HG03103 (cell line): ENCODE results near the gene TERT.
"Not testable (repeated sequence)": the region's sequence is repeated elsewhere in the genome, so short reads cannot be mapped to it uniquely, and the experiment has no call there.

Experiments used
- ATAC-seq: cut with Tn5 transposase; IDR thresholded peaks from one replicate; pipeline ENCODE4 v1.9.1; 2021; ENCODE audit warnings: low read depth; ENCODE audit not compliant: unreplicated experiment

The TERT gene

GRCh38 chr5:1294835-1295649 is at the start of gene TERT:
Gene TERT, minus strand, starts transcription at chr5:1295068. Its CDS starts 79 bp downstream, at chr5:1294989.
- ATAC-seq, result no peak

GRCh38 chr5:1343931-1344901 is 49.3 kb upstream of the TERT start:
- ATAC-seq, result no peak

GRCh38 chr5:1343315-1343751 is 48.5 kb upstream of the TERT start:
- ATAC-seq, result no peak

GRCh38 chr5:1342711-1343110 is 47.8 kb upstream of the TERT start:
- not testable (repeated sequence) for ATAC-seq

GRCh38 chr5:1342268-1342667 is 47.4 kb upstream of the TERT start:
- ATAC-seq, result no peak

DNA sequence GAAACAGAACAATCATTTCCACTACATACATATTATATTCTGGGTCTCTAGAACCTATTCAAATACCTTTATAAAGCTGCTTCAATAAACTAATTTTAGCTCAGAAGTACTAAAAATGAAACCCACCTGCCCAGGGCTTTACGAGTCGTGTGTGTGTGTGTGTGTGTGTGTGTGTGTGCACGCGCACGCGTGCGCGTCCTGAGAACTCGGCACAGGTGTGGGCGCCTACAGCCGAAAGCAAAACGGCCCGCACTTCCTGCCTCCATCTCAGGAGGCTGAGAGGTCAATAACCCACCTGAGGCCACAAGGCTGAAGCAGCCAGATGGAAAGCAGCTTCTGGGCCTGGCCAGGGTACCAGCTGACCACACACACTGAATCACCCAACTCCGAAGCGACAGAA is 47.0 kb upstream of the TERT start:
- no peak for ATAC-seq

- ATAC-seq, result not testable (repeated sequence)
Measured at GRCh38 chr5:1339818-1340210, 44.9 kb upstream of the TERT start.

DNA sequence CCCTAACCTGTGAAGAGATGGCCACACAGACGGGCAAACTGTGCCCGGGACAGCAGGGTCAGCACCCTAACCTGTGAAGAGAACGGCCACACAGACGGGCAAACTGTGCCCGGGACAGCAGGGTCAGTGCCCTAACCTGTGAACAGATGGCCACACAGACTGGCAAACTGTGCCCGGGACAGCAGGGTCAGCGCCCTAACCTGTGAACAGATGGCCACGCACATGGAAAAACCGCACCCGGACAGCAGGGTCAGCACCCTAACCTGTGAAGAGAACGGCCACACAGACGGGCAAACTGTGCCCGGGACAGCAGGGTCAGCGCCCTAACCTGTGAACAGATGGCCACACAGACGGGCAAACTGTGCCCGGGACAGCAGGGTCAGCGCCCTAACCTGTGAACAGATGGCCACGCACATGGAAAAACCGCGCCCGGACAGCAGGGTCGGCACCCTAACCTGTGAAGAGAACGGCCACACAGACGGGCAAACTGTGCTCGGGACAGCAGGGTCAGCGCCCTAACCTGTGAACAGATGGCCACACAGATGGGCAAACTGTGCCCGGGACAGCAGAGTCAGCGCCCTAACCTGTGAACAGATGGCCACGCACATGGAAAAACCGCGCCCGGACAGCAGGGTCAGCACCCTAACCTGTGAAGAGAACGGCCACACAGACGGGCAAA is 44.4 kb upstream of the TERT start:
- not testable (repeated sequence) for ATAC-seq

GRCh38 chr5:1338506-1339070 is 43.7 kb upstream of the TERT start:
- ATAC-seq, result no peak

DNA sequence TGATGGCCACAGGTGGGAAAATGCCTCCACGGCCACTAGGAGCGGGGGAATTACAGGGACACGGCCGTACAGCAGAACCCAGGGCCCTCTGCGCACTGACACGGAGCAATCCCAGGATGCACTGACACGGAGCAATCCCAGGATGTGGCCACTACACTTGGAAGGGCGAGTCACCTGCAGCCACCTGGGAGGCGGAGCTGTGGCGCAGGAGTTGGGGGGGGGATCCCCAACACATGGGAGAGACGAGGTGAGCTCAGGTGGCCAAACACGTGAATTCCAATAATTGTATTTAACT is 43.3 kb upstream of the TERT start:
- no peak for ATAC-seq

GRCh38 chr5:1337489-1338195 is 42.8 kb upstream of the TERT start:
- ATAC-seq, result no peak

DNA sequence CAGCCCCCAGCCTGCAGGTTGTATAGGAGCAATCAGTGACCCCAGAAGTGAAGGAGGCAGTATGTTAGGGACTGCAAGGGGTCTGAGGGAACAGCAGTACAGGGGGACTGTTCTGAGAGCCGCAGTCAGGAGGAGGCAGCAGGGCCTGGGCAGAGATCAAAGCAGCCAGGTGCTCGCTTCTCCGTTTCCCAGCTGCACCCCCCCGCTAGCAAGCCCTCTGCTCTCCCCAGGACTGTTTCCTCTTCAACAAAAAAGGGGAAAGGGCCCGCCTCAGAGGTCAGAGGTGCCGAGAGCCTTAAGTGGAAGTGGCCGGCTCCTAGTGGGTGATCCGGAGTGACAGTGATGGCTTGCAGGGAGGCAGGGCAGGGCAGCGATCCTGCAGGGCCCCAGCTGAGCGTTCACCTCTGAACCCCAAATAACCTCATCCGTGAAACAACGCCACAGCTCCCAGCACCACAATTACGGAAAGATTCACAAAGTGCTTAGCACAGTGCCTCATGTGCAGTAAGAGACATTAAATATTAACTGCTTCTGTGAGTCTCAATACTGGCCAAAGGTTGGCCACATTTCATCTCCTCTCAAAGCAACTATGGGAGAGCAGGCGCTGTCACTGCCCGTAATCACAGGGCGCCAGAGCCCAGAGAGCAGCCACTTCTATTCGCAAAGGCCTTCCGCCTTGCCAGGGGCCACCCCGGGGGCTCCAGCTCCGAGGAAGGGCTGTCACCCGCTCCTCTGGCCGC is 42.1 kb upstream of the TERT start:
- ATAC-seq, result no peak

DNA sequence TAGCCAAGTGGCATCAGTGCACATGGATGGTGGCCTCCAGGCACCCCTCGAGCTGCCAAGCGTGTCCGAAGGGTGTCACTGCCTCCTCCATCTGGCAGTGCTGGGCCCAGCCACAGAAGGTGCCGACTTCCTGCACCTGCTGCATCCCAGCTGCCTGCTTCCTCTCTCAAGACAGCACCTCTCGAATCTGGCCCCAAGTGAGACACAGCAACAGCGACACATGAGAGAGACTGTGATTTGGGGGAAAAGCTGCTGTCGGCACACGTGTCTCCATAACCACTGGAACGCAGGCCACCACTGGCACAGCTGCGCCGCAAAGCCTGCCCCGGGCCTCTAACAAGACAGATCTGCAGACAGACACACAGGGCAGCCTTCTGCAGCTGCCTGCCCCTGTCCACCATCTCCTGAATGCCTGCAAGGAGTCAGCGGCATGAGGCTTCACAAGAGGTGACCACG is 41.3 kb upstream of the TERT start:
- no peak for ATAC-seq

DNA sequence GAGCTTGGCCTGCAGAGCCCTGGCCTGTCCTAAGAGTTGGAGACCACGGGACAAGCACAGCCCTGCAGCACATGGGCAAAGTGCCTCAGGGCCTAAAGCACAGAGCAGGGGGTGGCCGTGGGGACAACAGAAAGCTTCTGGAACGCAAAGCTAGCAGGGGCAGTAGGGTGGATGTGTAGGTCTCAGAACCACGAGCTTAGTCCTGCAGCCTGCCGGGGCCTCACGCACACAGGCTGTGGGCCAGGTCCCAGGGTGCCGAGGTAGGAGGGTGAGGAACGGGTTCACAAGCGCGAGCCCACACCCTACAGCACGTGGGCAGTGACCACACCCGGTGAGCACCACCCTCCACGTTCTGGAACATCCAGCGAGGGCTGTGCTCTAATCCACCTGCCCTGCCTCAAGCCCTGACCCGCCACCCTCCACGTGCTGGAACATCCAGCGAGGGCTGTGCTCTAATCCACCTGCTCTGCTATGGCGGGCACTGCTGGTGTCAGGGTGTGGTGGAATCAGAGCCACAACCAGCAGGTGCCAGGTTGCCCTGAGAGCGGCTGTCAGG is 40.8 kb upstream of the TERT start:
- no peak for ATAC-seq

DNA sequence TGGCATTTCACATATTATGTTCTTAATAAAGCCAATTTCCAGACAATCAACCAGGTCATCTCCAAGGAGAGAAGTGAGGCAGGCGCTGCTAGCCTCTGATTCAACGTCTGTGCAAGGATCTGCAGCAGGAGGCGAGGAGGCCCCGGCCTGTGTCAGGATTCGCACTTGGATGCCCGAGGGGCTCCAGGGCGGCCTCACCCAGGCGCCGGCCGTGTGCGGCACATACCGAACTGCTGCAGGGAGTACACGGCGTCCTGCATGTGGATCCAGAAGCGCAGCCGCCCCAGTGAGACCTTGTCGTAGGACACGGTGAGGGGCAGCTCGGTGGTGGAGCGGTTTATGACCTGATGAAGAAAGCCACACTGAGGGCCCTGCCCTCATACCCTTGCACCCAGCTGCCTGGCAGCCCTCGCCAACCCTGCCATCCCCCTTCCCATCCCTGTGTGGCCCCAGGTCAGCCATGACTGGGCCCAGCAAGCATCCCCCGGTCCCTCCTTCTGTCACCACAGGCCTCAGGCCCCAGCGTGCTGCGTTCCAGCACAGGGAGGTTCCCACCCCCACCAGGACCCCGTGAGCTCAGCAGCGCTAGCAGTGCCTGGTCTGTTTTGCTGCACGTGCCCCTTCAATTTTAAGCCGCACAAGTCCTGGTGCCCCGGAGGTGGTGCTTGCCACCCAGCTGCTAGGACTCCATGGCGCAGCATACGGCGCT is 40.1 kb upstream of the TERT start:
- ATAC-seq, result no peak

DNA sequence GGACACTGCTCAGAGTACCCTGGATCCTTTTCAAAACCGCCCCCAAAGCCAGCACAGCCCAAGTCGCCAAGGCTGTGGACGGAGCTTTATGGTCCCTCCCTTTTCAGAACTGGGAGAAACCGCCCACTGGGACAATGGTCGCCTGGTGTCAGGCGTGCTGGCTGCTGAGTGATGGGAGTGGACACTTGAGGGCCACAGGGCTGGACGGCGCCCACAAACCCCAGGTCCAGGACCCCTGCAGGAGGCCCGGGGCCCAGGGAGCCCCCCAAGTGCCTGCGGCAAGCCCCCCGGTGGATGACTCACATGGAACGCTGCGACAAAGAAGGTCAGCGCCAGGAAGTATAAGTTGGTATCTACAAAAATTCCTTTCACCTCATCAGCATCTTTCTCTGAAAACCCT is 39.1 kb upstream of the TERT start:
- ATAC-seq, result no peak

DNA sequence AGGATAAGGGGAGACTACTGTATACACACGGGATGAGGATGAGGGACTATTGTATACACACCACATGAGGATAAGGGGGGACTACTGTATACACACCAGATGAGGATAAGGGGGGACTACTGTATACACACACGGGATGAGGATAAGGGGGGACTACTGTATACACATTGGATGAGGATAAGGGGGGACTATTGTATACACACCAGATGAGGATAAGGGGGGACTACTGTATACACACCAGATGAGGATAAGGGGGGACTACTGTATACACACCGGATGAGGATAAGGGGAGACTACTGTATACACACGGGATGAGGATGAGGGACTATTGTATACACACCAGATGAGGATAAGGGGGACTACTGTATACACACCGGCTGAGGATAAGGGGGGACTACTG is 38.4 kb upstream of the TERT start:
- ATAC-seq, result not testable (repeated sequence)

DNA sequence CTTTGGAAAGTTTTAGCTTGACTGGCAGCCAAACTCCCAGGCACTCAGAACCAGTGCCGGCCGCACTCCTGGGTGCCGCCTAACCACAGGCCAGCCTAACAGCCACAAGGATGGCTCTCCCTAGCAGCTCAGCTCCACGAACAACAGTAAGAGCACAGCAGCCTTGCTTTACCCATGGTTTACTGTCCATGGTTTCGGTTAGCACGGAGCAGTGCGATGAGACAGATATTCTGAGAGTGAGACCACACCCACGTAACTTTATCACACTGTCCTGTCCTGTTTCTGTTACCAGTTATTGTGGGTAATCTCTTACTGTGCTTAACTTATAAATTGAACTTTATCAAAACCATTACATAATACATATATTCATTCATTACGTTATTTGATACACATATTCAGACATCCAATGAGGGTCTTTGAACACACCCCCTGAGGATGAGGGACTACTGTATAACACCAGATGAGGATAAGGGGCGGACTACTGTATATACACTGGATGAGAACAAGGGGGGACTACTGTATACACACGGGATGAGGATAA is 37.7 kb upstream of the TERT start:
- ATAC-seq, result no peak
